Measurements from ENCODE around the gene TSFM.

TSFM gene

GRCh38 chr12:57780284-57780897, 2.2 kb upstream of the TSFM start:
- no peak for DNase-seq (ENCODE audit: low spot score)

- no peak for DNase-seq (ENCODE audit: low spot score)
These were observed 1.3 kb upstream of the TSFM start for GRCh38 chr12:57781244-57781643.

- no peak for DNase-seq (ENCODE audit: low spot score)
These were observed 786 bp upstream of the TSFM start for GRCh38 chr12:57781801-57782200.

GRCh38 chr12:57782243-57782607, 362 bp upstream of the TSFM start:
- DNase-seq (ENCODE audit: low spot score): no peak

- no peak for DNase-seq (ENCODE audit: low spot score)
These were observed 847 bp downstream of the TSFM start for GRCh38 chr12:57783466-57783801.

GRCh38 chr12:57783861-57784260, 1.3 kb downstream of the TSFM start:
- no peak for DNase-seq (ENCODE audit: low spot score)

GRCh38 chr12:57793920-57794319, 11.3 kb downstream of the TSFM start:
- no peak for DNase-seq (ENCODE audit: low spot score)

GRCh38 chr12:57795354-57795753, 12.8 kb downstream of the TSFM start:
- DNase-seq (ENCODE audit: low spot score): no peak

- no peak for DNase-seq (ENCODE audit: low spot score)
These were observed 14.4 kb downstream of the TSFM start for GRCh38 chr12:57796996-57797395.

GRCh38 chr12:57797933-57798332, 15.3 kb downstream of the TSFM start:
- no peak for DNase-seq (ENCODE audit: low spot score)

GRCh38 chr12:57800965-57801364, 18.4 kb downstream of the TSFM start:
- DNase-seq (ENCODE audit: low spot score): no peak

GRCh38 chr12:57802607-57803006, 20.0 kb downstream of the TSFM start:
- no peak for DNase-seq (ENCODE audit: low spot score)

GRCh38 chr12:57803319-57803893, 20.8 kb downstream of the TSFM start:
- DNase-seq (ENCODE audit: low spot score): peak; percentile 85

- no peak for DNase-seq (ENCODE audit: low spot score)
These were observed 24.1 kb downstream of the TSFM start for GRCh38 chr12:57806677-57807076.

- no peak for DNase-seq (ENCODE audit: low spot score)
These were observed 24.7 kb downstream of the TSFM start for GRCh38 chr12:57807285-57807684.

GRCh38 chr12:57808351-57808750, 25.8 kb downstream of the TSFM start:
- no peak for DNase-seq (ENCODE audit: low spot score)

GRCh38 chr12:57809425-57809824, 26.8 kb downstream of the TSFM start:
- DNase-seq (ENCODE audit: low spot score): no peak

- no peak for DNase-seq (ENCODE audit: low spot score)
These were observed 27.9 kb downstream of the TSFM start for GRCh38 chr12:57810450-57810849.

- DNase-seq (ENCODE audit: low spot score): no peak
These were observed 28.6 kb downstream of the TSFM start for GRCh38 chr12:57811028-57811755.

GRCh38 chr12:57813111-57813970, 30.8 kb downstream of the TSFM start:
- no peak for DNase-seq (ENCODE audit: low spot score)

- no peak for DNase-seq (ENCODE audit: low spot score)
These were observed 31.6 kb downstream of the TSFM start for GRCh38 chr12:57813971-57814772.

All from iPS-NIHi11 (cell line).